ENCODE measurements around the gene IFNAR2.

The IFNAR2 gene

GRCh38 chr21:33205476-33205875 is 24.3 kb upstream of the IFNAR2 start:
- H3K27ac ChIP-seq = no peak overlapping the region
- TF ChIP-seq ZFX (IDR thresholded peaks at IDR 0.05; ENCODE audit: borderline replicate concordance) (no peak), CTCF (IDR thresholded peaks at IDR 0.05) (no peak)

GRCh38 chr21:33206771-33207281 is 22.9 kb upstream of the IFNAR2 start:
- no peak overlapping the region for H3K27ac ChIP-seq
- no peak for TF ChIP-seq ZFX (IDR thresholded peaks at IDR 0.05; ENCODE audit: borderline replicate concordance)
- TF ChIP-seq CTCF (IDR thresholded peaks at IDR 0.05) = no peak

- TF ChIP-seq ZFX (IDR thresholded peaks at IDR 0.05; ENCODE audit: borderline replicate concordance) = no peak
- no peak overlapping the region for H3K27ac ChIP-seq
Measured at GRCh38 chr21:33207449-33208149, 22.1 kb upstream of the IFNAR2 start.

GRCh38 chr21:33208534-33208933 is 21.2 kb upstream of the IFNAR2 start:
- TF ChIP-seq CTCF (IDR thresholded peaks at IDR 0.05) = no peak
- TF ChIP-seq ZFX (IDR thresholded peaks at IDR 0.05; ENCODE audit: borderline replicate concordance) = no peak
- H3K27ac ChIP-seq = no peak overlapping the region

GRCh38 chr21:33211305-33211704 is 18.4 kb upstream of the IFNAR2 start:
- H3K27ac ChIP-seq = no peak overlapping the region
- TF ChIP-seq CTCF (IDR thresholded peaks at IDR 0.05) (no peak), ZFX (IDR thresholded peaks at IDR 0.05; ENCODE audit: borderline replicate concordance) (no peak)

GRCh38 chr21:33211732-33212131 is 18.0 kb upstream of the IFNAR2 start:
- TF ChIP-seq ZFX (IDR thresholded peaks at IDR 0.05; ENCODE audit: borderline replicate concordance) (no peak), CTCF (IDR thresholded peaks at IDR 0.05) (no peak)
- no peak overlapping the region for H3K27ac ChIP-seq

- no peak overlapping the region for H3K27ac ChIP-seq
- no peak for TF ChIP-seq ZFX (IDR thresholded peaks at IDR 0.05; ENCODE audit: borderline replicate concordance)
- TF ChIP-seq CTCF (IDR thresholded peaks at IDR 0.05) = no peak
Measured at GRCh38 chr21:33212159-33212851, 17.4 kb upstream of the IFNAR2 start.

All from 22Rv1 (cell line).